Measurements from ENCODE around the gene NRSN2. TPM values are rescaled to one million over a fixed set of nuclear protein-coding genes. Genes with fewer than 3 reads are reported as not detected.

NRSN2 gene
- total RNA-seq, 1 donor from 2014 or later, result 5.9 TPM

GRCh38 chr20:402496-402885 is 55.6 kb downstream of the NRSN2 start:
- H3K4me1 Mint-ChIP-seq (ENCODE audit: low read depth), result peaks cover 36% of the 10 kb centered on the region
- no peak for DNase-seq (ENCODE audit: low spot score)
- H3K9me3 Mint-ChIP-seq, result peaks cover 6% of the 10 kb centered on the region
- no peaks in the 10 kb centered on the region for H3K27me3 Mint-ChIP-seq (ENCODE audit: low read depth)
- intact Hi-C loops (cut with micrococcal nuclease), result loop anchor here (10.0 kb wide), 1 partner anchor 48 kb away; no protein-coding TSS in a partner anchor
- no peak overlapping the region for H3K4me3 Mint-ChIP-seq (ENCODE audit: low read depth)
- no peak overlapping the region for H3K27ac Mint-ChIP-seq
- H3K36me3 Mint-ChIP-seq (ENCODE audit: low read depth), result peaks cover 10% of the 10 kb centered on the region

GRCh38 chr20:402898-403581 is 56.1 kb downstream of the NRSN2 start:
- Mint-ChIP-seq H3K36me3 (ENCODE audit: low read depth) (peaks cover 5% of the 10 kb centered on the region), H3K9me3 (peaks cover 6% of the 10 kb centered on the region), H3K27ac (no peak overlapping the region), H3K4me1 (ENCODE audit: low read depth) (peaks cover 36% of the 10 kb centered on the region), H3K4me3 (ENCODE audit: low read depth) (no peak overlapping the region), H3K27me3 (ENCODE audit: low read depth) (no peaks in the 10 kb centered on the region)
- intact Hi-C loops (cut with micrococcal nuclease), result loop anchor here (10.0 kb wide), 1 partner anchor 48 kb away; no protein-coding TSS in a partner anchor
- no peak for DNase-seq (ENCODE audit: low spot score)

GRCh38 chr20:403582-403957 is 56.7 kb downstream of the NRSN2 start:
- no peaks in the 10 kb centered on the region for H3K27me3 Mint-ChIP-seq (ENCODE audit: low read depth)
- intact Hi-C loops (cut with micrococcal nuclease), result loop anchor here (10.0 kb wide), 1 partner anchor 49 kb away; no protein-coding TSS in a partner anchor
- peaks cover 36% of the 10 kb centered on the region for H3K4me1 Mint-ChIP-seq (ENCODE audit: low read depth)
- peaks cover 1% of the 10 kb centered on the region for H3K36me3 Mint-ChIP-seq (ENCODE audit: low read depth)
- H3K9me3 Mint-ChIP-seq, result peaks cover 6% of the 10 kb centered on the region
- DNase-seq (ENCODE audit: low spot score), result no peak
- H3K27ac Mint-ChIP-seq, result no peak overlapping the region
- H3K4me3 Mint-ChIP-seq (ENCODE audit: low read depth), result no peak overlapping the region

- no peak for DNase-seq (ENCODE audit: low spot score)
- H3K27ac Mint-ChIP-seq, result no peak overlapping the region
- no peak overlapping the region for H3K4me3 Mint-ChIP-seq (ENCODE audit: low read depth)
- H3K4me1 Mint-ChIP-seq (ENCODE audit: low read depth), result peaks cover 37% of the 10 kb centered on the region
- intact Hi-C loops (cut with micrococcal nuclease), result loop anchor here (10.0 kb wide), 1 partner anchor 49 kb away; no protein-coding TSS in a partner anchor
- H3K36me3 Mint-ChIP-seq (ENCODE audit: low read depth), result peaks cover 4% of the 10 kb centered on the region
- H3K9me3 Mint-ChIP-seq, result peaks cover 6% of the 10 kb centered on the region
- no peaks in the 10 kb centered on the region for H3K27me3 Mint-ChIP-seq (ENCODE audit: low read depth)
These were observed 57.2 kb downstream of the NRSN2 start for GRCh38 chr20:404088-404487.

Other genes starting within 250 kb of the NRSN2 start
- gene DEFB126, start 204.5 kb upstream of the NRSN2 start, total RNA-seq, result not detected in 2 replicates
- gene DEFB127, start 189.7 kb upstream of the NRSN2 start, total RNA-seq, result not detected in 2 replicates
- gene DEFB128, start 157.4 kb upstream of the NRSN2 start, total RNA-seq, result not detected in 2 replicates
- not detected in 2 replicates for gene DEFB129, start 119.9 kb upstream of the NRSN2 start, total RNA-seq
- not detected in 2 replicates for gene DEFB132, start 89.4 kb upstream of the NRSN2 start, total RNA-seq
- gene C20orf96, start 56.4 kb upstream of the NRSN2 start, total RNA-seq, result 7.6 and 9.5 TPM in 2 replicates
- gene ZCCHC3, start 49.5 kb upstream of the NRSN2 start, total RNA-seq, result 26.9 and 27.6 TPM in 2 replicates
- 14.4 and 15.0 TPM in 2 replicates for gene SOX12, start 21.6 kb upstream of the NRSN2 start, total RNA-seq
- 31.6 and 32.2 TPM in 2 replicates for gene TRIB3, start 33.6 kb downstream of the NRSN2 start, total RNA-seq
- 112 and 118 TPM in 2 replicates for gene RBCK1, start 61.2 kb downstream of the NRSN2 start, total RNA-seq
- gene TBC1D20, start 115.4 kb downstream of the NRSN2 start, total RNA-seq, result 30.1 and 31.5 TPM in 2 replicates
- 160 and 169 TPM in 2 replicates for gene CSNK2A1, start 196.7 kb downstream of the NRSN2 start, total RNA-seq

All from activated T-helper 2 cell treated with anti-CD3 and anti-CD28 coated beads, Interferon-gamma antibody, Interleukin-2, Interleukin-4, amounts not matched to agents 10 μg/mL and 5 μg/mL and 100 μg/mL, durations not matched to agents 14 hours and 24 hours and 36 hours (primary cell).